HG03108 (cell line): ENCODE measurements around the gene C16orf89.

Experiments used
- ATAC-seq: cut with Tn5 transposase; IDR thresholded peaks from one replicate; pipeline ENCODE4 v1.9.1; 2021; ENCODE audit warnings: moderate library complexity; ENCODE audit not compliant: unreplicated experiment

Gene C16orf89

DNA sequence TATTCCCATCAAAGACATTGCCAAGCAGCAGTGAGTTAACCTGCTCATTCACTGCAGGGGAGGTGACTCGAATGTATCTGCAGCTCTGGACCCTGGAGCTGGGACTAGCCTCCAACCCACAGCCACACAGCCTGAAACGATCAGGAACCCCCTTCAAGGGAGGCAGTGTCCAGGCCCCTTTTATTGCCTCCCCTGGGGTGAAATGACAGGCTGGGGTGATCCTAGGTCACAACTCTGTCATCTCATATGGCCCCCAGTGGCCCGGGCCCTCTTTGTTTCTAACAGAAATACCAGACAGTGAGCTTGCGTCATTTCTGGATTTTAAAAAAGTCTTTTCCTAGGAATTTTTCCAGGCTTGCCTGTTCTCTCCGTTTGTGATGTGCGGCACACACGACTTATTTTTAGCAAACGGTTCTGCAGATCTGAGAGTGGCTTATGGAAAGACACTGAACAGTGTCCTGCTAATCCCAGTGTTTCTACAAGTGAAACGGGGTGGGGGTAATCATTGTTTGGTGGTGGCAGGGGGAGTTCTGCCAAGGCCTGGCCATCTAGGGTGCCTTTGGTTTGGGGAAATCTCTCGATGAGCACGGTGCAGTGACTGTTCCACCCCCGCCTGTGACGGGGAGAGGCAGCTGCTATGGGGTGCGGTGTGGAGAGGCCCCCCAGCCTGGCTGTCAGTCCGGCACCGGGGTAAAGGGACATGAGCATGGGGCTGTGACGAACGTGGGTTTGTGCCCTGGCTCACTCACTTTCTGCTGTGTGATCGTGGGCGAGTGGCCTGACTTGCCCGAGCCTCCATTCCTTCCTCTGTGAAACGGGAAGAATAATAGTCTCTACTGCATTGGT lies 59.2 kb downstream of the C16orf89 start:
- ATAC-seq = no peak

- ATAC-seq = no peak
Measured at GRCh38 chr16:5005916-5006315, 59.8 kb downstream of the C16orf89 start.

GRCh38 chr16:5004311-5004710 lies 61.4 kb downstream of the C16orf89 start:
- ATAC-seq = no peak

DNA sequence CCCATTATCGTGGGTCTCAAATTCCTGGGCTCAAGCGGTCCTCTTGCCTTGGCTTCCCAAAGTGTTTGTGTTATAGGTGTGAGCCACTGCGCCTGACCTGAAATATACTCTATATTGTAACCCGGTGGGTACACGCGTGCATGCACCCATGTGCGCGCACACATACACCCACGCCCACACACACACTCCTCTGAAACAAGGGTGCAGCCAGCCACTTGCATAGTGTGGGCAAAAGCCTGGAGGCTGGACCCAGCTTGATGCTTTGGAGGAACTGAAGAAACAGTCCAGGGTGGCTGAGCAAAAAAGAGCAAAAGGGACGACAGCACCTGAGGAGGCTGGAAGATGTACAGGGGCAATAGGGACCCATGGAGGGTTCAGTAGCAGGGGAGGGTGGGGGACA lies 61.9 kb downstream of the C16orf89 start:
- ATAC-seq = no peak

DNA sequence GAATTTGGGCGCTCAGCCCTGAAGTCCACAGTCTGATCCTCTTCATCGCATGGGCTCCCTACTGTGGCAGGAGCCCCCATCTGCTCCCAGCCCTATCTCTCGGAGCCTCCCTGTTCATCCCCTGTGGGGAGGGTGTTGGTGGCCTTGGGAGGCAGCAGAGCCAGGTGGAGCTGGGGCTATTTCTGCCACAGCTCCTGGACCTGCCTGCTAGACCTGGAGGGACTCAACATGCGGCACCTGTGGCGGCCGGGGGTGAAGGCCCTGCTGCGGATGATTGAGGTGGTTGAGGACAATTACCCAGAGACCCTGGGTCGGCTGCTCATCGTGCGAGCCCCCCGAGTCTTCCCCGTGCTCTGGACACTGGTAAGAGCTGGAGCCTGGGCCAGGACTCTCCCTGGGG lies 62.5 kb downstream of the C16orf89 start:
- ATAC-seq = no peak

GRCh38 chr16:5002699-5003143 lies 63.0 kb downstream of the C16orf89 start:
- no peak for ATAC-seq

DNA sequence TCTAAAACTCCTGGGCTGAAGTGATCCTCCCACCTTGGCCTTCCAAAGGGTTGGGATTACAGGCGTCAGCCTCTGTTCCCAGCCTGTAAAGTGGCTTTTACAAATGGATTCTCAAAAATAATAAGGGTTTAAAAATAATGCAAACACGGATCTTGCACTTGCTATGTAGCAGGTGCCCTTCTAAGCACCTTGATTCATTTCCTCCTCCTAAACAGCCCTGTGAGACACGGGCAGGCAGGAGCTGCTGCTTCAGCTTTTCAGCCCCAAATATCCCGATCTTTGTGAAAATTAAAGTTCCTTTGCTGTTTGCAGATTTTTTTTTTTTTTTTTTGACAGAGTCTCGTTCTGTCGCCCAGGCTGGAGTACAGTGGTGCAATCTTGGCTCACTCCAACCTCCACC lies 63.8 kb downstream of the C16orf89 start:
- ATAC-seq = no peak

- ATAC-seq = no peak
Measured at GRCh38 chr16:5001571-5001970, 64.2 kb downstream of the C16orf89 start.

DNA sequence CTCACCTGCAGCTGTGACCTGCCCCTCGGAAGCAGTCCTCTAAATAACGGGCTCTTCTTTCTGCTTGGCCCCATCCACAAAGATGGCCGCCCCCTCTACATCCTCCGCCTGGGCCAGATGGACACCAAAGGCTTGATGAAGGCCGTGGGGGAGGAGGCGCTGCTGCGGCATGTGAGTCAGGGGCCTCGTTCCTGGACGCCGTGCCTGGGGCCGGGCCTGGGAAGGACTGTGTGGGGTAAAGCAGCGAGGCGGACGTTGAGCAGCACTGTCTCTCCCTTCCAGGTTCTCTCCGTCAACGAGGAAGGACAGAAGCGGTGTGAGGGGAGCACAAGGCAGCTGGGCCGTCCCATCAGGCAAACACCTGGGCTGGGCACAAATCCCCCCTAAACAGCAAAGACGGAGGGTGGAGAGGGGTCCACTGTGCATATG lies 65.2 kb downstream of the C16orf89 start:
- ATAC-seq = no peak

DNA sequence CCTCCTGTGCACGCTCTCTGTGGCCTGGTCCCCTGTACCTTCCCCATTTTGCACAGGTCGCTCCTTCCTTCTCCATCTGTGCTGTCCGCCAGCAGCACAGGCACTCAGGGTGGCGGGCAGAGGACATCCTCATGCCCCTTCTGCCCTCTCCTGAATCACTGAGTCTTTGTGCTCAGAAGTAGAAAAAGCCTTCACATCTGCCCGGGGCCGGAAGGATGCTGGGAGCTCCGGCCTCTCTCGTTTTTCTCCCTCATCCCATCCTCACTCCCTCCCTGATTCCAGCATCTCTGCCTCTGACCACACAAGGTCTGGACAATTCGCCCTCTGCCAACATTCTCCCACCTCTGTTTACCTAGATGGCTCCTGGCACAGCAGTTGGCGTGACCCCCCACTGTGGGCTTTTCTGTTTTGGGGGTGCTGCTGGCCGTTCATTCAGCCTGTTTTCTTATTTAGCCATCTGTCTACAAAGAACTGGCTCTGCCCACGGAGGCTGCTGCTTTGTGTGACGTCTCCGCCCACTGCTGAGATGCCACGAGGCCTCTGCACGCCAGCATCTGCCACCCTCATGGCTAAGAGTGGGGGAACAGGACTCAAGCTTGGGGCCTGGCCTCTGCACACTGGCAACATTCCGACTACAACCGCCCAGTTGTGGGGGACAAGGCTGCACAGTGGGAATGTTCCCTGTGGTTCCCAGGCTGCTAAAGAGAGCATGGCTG lies 70.9 kb downstream of the C16orf89 start:
- no peak for ATAC-seq
